Stimulated activated CD4-positive, alpha-beta T cell treated with anti-CD3 and anti-CD28 coated beads, TNF-alpha, amount 100 ng/mL, for 48 hours (primary cell): ENCODE measurements around the gene RPAIN.
A peak's percentile ranks its signal among the peaks of the same experiment; 100 is the strongest.

Experiments used
- DNase-seq, 3 donors: peaks; one replicate each; pipeline ENCODE4 v3.0.0-alpha.2; 2020; ENCODE audit warnings: low read depth in 3 of 3

Gene RPAIN

GRCh38 chr17:5419959-5420653, at the start of gene RPAIN:
TSS of gene RPAIN (plus strand) at chr17:5420182. CDS start at chr17:5420211, 29 bp downstream.
- DNase-seq, result peak; percentile 72 to 80 (median 76)

GRCh38 chr17:5370411-5370810, 49.6 kb upstream of the RPAIN start:
- DNase-seq, result no peak

- DNase-seq, result no peak
Observed at GRCh38 chr17:5373112-5373511, 46.9 kb upstream of the RPAIN start.

- DNase-seq, result no peak
Observed at GRCh38 chr17:5378566-5379207, 41.3 kb upstream of the RPAIN start.

- no peak for DNase-seq
Observed at GRCh38 chr17:5379351-5380107, 40.5 kb upstream of the RPAIN start.

GRCh38 chr17:5380491-5381135, 39.4 kb upstream of the RPAIN start:
- DNase-seq, result no peak

GRCh38 chr17:5381542-5381941, 38.4 kb upstream of the RPAIN start:
- no peak for DNase-seq

- no peak for DNase-seq
Observed at GRCh38 chr17:5391678-5392077, 28.3 kb upstream of the RPAIN start.

GRCh38 chr17:5396612-5397011, 23.4 kb upstream of the RPAIN start:
- DNase-seq, result no peak

GRCh38 chr17:5399767-5400166, 20.2 kb upstream of the RPAIN start:
- DNase-seq, result no peak

- DNase-seq, result no peak
Observed at GRCh38 chr17:5405400-5405799, 14.6 kb upstream of the RPAIN start.

GRCh38 chr17:5408186-5408585, 11.8 kb upstream of the RPAIN start:
- no peak for DNase-seq

GRCh38 chr17:5410594-5411272, 9.2 kb upstream of the RPAIN start:
- DNase-seq, result no peak

GRCh38 chr17:5413682-5414081, 6.3 kb upstream of the RPAIN start:
- DNase-seq, result no peak

- DNase-seq, result no peak
Observed at GRCh38 chr17:5416901-5417300, 3.1 kb upstream of the RPAIN start.

- DNase-seq, result peak; percentile 36 to 56 (median 52)
Observed at GRCh38 chr17:5418858-5419355, 1.1 kb upstream of the RPAIN start.

- DNase-seq, result peak; percentile 90 to 96 (median 92)
Observed at GRCh38 chr17:5419356-5419958, 525 bp upstream of the RPAIN start, which contains the start of gene NUP88. TSS of gene NUP88 (minus strand) at chr17:5419662. CDS start at chr17:5419650, 12 bp downstream.

GRCh38 chr17:5422505-5422904, 2.5 kb downstream of the RPAIN start:
- no peak for DNase-seq

GRCh38 chr17:5424909-5425308, 4.9 kb downstream of the RPAIN start:
- DNase-seq, result no peak

- DNase-seq, result no peak
Observed at GRCh38 chr17:5425826-5426225, 5.8 kb downstream of the RPAIN start.
